HG03520 (cell line): Measurements from ENCODE around the gene DCST1.
A peak's percentile ranks its signal among the peaks of the same experiment; 100 is the strongest.

Source experiments
- ATAC-seq: cut with Tn5 transposase; IDR thresholded peaks from one replicate; pipeline ENCODE4 v1.9.1; 2021; ENCODE audit warnings: mild to moderate bottlenecking, moderate library complexity; ENCODE audit not compliant: unreplicated experiment

DCST1 gene

DNA sequence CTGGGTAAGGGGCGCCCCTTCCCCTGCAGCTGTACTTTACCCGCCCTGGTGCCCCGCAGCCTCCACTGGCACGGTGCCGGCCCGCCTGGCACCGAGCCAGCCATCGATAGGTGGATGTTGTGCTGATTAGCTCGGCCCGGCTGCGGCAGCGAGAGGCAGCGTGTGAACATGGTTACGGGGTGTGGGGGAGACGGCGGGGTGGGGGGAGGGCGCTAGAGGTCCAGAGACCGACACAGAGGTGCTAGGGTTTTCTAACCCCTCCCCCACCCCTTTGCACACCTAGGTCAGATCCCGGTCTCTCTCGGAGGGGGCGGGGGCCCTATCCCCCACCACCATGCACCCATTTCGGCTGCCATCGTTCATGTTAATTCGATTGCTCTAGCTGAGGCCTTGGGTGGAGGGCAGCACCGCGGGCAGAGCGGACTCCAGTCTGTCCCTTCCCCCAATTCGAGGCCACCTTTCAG lies 36.6 kb downstream of the DCST1 start:
- no peak for ATAC-seq

DNA sequence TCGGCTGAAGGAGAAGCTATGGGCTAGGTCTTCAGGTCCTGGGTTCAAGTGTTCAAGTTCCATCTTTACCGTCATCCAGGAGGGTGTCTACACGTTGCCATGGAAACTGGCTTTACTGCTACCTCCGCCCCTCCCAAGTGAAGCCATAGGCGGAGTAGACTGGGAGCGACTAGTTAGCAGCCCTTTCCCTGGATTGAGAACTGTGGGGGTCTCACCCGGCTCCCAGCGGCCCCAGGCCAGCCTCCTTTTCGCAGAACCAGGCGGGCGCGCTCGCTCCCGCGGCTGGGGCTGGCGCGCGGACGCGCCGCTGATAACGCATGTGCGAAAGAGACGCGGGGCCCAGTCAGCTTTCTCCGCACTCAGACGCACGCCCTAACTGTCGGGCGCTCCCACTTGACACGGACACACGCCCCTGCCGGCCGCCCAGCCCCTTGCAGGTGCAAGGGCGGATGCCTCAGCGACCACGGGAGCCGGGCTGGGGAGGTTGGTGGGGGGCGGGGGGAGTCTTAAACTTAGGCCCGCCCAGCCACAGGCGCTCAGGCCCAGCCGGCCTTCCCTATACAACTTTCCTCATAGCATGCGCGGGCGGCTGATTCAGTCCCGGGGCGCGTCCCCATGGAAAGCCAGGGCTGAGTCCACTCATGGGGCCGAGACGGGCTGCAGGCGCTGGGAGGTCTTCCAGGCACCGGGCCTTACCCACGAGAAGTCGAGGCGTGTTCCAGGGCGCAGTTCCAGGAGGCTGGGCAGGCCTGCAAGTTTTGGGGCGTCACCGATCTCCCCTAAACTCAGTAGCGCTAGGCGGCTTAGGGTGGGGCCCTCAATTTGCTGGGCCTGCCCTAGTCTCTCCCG lies 37.3 kb downstream of the DCST1 start:
- ATAC-seq = peak; percentile 44

DNA sequence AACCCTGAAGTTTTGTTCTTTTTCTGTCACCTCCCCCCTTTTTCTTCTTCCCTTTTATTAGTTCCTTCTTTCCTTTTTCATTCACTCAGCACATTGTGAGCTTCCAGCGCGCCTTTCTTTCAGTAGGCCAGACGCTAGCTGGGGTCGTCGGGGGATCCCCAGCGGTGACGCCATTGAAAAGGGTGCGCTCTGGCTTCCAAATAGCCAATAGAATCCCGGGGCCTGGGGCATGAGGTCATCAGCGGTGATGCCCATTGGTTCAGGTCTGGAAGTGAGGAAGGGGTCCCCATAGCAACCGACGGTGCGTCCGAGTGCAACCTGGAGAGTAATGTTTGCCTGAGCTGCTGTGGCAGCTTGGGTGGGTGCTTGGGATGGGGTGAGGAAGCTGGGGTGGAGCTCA lies 38.1 kb downstream of the DCST1 start:
- ATAC-seq = no peak

DNA sequence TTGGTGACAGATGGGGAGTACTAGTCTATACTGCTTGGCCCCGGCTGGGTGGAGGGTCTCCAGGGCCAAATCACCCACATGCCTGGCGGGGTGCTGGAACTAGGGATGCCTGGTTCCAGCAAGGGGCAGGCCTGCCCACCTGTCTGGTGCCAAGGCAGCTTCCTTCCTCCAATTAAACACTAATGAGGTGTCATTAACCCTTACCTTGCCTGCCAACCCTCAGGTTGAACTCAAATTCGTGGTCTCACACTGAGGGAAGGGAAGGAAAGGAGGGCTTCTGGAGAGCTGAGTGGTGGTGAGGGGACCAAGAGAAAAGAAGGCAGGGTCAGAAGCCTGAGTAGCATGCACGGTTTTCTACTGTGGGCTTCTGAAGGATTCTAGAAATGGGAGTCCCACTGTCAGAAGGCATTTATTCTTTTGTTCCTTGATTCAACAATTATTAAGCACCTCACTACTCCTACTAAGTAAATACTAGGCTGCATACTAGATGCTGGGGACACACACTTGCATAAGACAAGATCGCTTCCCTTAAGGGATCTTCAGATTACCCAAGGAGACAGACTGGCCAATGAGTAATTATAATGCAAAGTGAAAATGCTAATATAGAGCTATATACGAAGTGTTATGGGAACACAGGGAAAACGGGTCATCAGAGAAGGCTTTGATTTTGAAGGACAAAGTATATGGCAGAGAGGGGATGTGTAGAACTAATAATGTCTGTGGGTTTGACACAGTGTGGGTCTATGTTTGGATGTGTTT lies 39.1 kb downstream of the DCST1 start:
- ATAC-seq = no peak

DNA sequence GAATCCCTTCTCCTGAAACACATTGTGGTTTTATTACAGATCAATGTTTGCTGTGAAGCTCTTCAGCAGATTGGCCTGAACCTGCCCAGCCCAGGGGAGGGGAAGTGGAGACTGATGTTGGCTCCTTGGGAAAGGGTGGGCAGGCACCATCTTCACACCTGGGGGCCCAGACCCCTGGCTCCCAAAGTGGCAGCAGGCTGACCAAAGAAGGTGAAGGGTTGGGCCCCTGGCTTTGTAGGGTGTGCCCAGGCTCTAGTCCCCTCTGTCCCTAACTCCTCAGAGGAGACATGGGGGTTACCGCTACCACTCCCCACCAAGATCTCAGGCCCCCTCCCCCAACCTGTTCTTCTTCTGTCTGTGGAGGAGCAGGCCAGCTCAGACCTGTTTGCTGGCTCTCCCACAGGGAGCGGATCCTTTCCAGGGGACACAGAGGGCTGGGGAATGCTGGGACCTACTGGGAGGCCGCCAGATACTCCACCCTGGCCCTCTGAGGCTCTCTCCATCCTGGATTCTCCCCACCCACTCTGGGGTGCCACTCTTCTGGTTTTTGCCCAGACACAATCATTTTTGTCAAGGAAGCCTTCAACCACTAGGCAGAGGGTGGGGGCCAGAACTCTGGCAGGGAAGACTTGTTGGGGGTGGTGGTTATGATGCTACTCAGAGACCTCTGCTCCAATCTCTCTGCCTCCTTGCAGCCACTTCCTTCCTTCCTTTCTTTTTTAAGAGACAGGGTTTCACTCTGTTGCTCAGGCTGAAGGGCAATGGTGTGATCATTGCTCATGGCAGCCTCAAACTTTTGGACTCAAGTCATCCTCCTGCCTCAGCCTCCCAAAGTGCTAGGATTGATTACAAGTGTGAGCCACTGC lies 40.0 kb downstream of the DCST1 start:
- ATAC-seq = no peak

DNA sequence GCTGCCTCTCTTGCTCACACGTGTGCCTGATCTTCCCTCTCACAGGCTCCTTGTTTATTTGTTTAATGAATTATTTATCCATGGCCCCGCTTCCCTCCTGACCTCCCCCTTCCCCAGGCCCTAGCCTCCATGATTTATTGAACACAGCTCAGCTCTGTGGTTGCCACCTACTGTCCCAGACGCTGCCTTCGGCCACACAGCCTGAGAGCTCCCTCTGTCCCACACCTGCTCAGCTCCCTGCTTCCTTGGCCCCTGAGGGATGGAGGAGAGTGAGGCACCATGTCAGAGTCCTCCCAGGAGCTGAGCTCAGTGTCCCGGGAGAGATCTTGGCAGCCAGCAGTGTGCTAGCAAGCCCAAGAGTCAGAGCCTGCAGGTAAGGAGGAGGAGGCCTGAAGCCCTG lies 41.9 kb downstream of the DCST1 start:
- no peak for ATAC-seq

DNA sequence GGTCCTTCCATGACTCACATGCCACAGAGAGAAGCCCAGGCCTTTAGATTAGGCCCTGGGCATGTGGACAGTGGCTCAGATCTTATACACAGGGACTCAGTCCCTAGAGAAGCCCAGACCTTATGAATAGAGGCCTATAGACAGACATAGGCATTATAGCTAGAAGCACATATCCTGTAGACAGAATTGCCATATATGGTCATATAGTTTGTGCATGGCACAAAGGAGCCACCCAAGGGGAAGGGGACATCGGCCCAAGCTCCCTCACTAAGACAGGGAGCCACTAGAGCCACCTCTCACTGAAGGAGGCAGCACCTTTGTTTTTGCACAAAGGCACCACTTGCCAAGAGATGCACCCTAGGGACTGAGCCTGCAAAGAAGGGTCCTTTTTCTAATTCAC lies 42.7 kb downstream of the DCST1 start:
- ATAC-seq = no peak

DNA sequence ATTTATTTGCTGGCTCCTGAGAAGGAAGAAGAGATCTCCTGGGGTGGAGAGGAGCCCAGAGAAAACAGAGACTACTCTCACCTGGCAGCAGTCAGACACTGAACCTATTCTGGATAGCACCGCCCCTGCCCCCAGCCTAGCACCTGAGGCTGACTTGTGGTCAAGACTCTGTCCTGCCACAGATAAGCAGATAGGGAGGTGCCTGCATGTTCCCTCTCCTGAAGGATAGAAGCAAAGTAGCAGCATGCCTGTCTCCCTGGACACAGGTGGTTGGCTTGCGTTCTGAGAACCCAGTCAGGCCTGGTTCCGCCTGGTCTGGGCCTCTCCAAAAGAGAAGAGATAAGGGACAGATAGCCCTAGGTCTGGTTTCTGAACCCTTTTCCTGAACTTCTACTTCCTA lies 43.7 kb downstream of the DCST1 start:
- ATAC-seq = no peak

DNA sequence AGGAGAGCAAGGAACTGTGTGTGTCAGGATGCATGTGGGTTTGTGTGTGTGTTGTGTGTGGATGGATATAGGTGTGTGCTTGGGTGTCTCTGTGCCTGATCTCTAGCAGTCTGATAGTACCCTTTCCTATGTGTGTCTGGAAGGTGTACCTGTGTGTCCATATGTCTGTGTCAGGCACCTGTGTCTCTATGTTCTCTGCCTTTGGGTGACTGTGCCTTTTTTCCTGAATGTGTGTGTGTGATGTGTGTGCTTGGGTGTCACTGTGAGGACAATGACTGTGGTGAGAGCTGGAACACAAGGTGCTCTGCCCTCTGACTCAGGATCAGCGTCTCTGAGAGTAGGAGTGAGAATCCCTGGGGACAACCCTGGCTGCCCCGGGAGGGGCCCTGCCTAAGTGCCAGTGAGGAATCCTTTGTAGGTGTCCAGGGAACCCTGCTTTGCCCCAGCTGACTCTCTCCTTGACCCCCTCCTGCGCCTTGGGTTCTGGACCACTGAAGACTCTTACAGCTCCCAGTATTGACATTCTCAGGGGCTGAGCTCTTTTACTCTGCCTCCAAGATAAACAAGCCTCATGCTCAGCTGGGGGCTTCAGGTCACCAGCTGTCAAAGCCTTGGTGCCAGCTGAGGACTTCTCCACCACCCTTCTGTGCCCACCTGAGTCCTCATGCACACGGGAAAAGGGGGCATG lies 44.3 kb downstream of the DCST1 start:
- no peak for ATAC-seq

DNA sequence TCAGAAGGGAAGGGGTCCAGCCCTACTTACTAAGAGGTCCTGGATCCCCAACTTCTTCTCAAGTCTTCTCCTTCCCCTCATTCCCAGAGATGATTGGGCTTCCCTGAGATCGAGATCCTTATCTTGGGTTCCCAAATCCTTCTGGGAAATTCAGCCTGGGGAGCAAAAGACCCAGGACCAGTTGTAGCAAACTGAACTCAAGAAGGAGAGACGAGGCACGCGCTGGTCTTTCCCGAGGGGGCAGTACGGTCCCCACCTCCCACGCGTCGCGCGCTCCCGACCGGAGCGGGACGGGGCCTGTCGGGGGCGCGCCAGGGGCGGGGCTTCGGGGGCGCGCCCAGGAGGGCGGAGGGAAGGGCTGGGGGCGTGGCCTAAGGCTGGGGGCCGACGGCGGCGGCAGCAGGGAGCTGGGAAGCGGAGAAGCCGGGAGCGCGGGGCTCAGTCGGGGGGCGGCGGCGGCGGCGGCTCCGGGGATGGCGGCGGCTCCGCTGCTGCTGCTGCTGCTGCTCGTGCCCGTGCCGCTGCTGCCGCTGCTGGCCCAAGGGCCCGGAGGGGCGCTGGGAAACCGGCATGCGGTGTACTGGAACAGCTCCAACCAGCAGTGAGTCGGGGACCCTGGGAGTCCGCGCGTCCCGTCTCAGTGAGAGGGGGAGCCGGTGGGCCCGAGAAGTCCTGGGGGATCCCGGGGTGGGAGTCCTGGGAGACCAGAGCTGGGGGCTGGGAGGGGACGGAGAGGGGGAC lies 45.0 kb downstream of the DCST1 start, which contains the start of gene EFNA3:
EFNA3 (plus strand) TSS at position 369 of the 741 bp plus-strand sequence; CDS start at position 474, 105 bp downstream.
- no peak for ATAC-seq

DNA sequence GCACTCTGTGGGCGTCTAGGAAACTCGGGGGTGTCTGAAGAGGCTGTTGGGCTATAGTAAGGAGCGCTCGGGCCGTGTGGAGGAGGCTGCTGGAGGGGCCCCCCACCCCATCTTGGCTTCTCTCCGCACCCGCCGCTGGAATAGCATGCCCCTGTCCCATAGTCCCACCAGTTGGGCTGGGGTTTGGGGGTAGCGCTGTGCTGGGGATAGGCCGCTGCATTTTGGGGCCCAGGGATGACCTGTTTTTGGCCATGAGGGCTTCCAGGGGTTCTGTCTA lies 45.5 kb downstream of the DCST1 start:
- no peak for ATAC-seq

DNA sequence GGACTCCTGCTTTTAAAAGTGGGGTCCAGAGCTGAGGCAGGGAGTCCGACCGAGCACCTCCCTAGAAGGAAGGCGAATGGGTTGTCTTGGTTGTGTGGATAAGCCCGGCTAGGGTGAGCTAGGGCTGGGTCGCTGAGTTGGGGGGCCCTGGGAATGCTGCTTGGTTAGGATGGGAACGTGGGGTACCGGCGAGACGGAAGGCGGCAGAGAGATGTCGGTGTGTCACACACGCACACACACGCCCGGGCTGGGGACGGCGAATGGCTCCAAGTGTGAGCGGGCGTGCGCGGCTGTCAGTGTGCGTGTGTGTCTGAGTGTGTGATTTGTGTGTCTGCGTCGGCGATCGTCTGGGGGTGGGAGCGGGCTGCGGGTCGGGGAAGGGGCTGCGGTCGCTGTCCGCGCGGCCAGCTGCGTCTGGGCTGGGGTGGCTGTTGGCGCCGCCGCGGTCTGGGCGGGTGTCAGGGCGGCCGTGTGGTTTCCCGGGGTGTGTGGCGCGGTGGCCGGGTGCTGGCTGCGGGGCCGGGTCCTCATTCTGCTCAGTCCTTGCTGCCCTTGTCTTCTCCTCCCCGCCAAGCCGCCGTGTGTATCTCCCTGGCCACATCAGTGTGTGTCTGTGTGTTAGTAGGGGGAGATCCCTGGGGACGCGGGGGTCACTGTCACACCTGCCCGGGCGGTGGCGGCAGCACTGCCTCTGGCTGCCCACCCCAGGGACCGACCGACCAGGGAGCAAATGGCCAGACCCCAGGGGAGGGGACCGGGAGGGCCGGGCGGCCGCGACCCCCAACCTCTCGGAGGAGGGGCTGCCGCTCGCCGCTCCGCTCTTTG lies 46.1 kb downstream of the DCST1 start:
- no peak for ATAC-seq

DNA sequence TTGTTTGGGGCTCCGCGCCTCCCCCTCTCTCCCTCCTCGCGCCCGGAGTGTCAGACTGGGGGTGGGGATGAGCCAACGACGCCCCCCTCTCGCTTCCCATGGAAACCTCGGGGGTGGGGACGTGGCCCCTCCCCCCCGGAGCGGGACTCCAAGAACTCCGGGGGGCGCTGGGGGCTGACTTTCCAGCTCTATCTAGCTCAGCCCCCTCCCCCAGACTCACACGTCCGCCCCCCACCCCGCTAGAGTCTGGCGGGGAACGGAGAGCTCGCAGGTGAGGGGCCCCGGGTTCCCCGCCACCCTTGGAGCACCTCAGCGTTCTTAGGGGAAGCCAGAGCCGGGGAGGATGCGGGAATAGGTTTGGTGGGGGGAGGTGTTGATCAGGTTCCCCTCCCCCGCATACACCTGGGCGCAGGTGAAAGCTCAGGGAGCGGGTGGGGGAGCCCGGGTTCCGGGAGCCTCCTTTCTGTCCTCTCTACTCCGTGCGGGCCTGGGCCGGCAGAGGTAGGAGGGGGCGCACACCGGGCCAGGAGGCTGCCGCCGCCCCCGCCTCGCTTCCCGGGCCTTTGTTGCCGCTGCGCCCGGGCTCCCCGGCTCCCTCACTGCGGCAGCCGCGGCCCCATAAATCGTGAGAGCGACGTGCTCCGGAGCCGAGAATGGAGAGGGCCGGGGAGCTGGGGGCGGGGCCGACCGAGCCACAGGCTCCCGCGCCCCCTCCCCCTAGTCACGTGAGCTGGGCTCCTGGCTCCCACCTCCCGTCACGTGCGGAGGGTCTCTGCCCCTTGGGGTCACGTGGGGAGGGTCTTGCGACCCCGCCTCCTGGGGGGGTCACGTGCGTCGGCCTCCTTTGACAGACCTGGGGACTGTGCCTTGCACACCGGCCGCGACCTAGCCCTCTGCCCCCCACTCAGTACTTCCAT lies 46.9 kb downstream of the DCST1 start:
- no peak for ATAC-seq

DNA sequence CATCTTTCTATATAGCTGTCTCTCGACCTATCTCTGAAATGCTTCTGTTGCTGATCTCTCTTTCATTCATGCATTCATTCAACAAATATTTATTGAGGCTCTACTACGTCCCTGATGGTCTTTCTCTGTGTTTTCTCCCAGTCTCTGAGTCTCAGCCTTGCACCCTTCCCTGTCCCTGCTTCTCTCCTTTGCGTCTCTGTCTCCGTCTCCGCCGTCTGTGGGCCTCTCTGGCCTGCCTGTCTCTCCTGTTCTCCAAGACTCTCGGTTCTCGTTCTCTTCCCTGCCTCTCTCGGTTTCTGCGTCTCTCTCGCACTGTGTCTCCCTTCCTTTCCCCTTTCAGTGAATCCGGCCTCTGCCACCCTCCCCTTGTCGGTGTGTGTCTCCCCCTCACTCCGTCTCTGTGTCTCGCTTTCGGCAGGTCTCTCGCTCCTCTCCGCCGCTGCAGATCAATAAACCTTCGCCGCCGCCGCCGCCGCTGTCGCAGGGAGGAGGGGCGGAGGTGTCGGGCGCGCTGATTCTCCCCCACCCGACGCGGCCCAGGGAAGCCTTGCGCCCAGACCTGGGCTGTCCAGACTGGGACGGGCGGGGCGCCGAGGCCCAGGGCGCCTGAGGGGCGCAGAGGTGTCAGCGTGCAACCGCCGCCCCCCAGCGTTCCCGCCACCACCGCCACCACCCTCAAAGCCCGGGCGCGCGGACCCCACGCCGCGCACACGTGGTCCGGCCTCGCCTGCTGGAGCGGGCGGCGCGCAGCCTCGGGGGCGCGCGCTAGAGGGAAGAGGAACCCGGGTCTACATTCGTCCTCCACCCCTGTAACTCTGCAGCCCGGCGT lies 48.1 kb downstream of the DCST1 start:
- ATAC-seq = no peak

DNA sequence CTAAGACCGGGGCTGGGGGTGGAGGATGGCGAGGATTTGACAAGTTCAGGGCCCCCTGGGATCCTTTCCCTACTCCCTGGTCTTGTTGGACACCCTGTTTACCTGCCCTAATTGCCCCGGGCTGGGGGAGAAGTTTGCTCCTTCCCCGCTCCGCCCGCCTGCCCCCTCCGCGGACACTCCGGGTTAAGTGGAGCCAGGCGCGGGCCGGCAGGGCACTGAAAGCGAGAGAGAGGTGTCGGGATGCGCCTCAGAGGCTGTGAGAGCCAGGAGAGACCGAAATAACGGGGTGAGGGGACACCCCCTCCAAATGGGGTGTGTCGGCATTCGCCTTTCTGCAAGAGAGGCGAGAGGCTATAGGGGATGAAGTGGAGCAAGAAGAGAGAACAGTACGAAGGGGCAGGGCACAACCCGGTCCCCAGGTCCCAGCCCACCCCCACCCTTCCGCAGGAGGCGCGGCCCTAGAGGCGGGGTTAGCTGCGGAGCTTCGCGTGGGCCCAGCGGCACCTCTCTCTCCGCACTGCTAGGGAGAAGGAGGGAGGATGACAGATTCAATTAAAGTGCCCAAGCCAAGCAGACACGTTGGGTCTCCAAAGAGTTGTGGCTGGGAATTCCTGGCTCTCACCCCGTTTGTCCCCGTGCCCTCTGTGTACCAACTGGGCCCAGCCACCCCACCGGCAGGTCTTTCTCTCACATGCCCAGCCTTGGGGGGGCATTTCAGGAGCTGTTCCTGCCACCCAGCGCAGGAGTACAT lies 48.9 kb downstream of the DCST1 start:
- ATAC-seq = no peak

DNA sequence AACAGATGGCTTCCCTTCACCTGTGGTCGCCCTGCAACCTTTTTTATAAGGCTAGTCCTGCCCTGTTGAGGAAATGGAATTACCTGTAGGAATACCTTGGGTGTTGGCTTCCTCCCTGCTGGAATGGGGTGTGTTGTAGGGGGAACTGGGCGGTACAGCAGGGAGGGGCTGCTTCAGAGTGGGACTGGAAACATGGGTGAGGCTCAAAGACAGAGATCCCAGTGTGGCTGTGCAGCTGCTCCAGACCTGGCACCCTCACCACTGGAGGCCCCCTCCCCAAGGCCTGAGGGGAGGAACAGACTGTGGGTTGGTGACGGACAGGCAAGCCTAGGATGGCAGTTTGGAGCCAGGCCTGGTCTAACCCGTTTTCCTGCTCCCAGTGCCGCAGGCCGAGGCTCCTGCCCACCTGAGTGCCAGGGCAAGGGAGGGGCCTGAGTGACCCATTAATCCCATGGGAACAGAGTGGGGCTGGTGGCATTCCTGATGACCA lies 49.5 kb downstream of the DCST1 start:
- ATAC-seq = no peak
